PFSK-1 (cell line): ENCODE results near the gene IFIT1.

ENCODE experiments used
- FOXP2 ChIP-seq: optimal IDR thresholded peaks from 2 replicates; pipeline ENCODE3; 2011; ENCODE audit warnings: borderline replicate concordance, control low read depth, inconsistent platforms; ENCODE audit not compliant: insufficient read depth; ENCODE audit errors: extremely low read length, extremely low read depth
- POLR2AphosphoS5 ChIP-seq: IDR thresholded peaks from 2 replicates; pipeline ENCODE4 v1.6.1; 2012; ENCODE audit warnings: low read depth, mild to moderate bottlenecking, control low read depth, low read length, moderate library complexity
- SIN3A ChIP-seq: IDR thresholded peaks from 2 replicates; pipeline ENCODE4 v1.6.1; 2012; ENCODE audit warnings: mild to moderate bottlenecking, low read length, moderate library complexity, borderline replicate concordance; ENCODE audit not compliant: insufficient read depth
- TAF1 ChIP-seq: IDR thresholded peaks from 2 replicates; pipeline ENCODE4 v1.6.1; 2012; ENCODE audit warnings: low read length, control low read depth, borderline replicate concordance; ENCODE audit not compliant: insufficient read depth
- TF ChIP-seq, protein P1 (sequence below), 2 experiments: IDR thresholded peaks; 2 replicates each; pipeline versions ENCODE4 v1.6.1 to v1.8.0; 2011 to 2012; ENCODE audit warnings: low read depth in 2 of 2, low read length in 2 of 2, control low read depth in 1 of 2, inconsistent platforms in 1 of 2, mild to moderate bottlenecking in 1 of 2, moderate library complexity in 1 of 2; ENCODE audit not compliant: insufficient read depth in 1 of 2

DNA sequence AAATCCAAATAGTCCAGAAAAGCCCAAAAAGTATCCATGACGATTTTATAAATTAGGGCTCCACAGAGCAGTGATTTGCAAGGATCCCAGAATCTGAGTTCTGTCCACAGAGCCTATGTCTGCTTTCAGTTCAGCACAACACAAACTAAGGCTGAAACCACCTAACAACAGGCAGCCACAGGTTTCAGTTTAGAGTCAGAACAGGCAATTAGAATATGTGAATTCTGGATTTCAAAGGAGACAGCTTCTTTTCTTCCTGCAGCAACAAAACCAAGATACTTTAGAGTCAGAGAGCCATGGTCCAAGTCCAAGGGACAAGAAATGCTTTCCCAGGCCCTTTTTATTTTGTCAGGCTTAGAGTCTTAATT is 41.0 kb upstream of the IFIT1 start:
- TF ChIP-seq, protein P1, sequence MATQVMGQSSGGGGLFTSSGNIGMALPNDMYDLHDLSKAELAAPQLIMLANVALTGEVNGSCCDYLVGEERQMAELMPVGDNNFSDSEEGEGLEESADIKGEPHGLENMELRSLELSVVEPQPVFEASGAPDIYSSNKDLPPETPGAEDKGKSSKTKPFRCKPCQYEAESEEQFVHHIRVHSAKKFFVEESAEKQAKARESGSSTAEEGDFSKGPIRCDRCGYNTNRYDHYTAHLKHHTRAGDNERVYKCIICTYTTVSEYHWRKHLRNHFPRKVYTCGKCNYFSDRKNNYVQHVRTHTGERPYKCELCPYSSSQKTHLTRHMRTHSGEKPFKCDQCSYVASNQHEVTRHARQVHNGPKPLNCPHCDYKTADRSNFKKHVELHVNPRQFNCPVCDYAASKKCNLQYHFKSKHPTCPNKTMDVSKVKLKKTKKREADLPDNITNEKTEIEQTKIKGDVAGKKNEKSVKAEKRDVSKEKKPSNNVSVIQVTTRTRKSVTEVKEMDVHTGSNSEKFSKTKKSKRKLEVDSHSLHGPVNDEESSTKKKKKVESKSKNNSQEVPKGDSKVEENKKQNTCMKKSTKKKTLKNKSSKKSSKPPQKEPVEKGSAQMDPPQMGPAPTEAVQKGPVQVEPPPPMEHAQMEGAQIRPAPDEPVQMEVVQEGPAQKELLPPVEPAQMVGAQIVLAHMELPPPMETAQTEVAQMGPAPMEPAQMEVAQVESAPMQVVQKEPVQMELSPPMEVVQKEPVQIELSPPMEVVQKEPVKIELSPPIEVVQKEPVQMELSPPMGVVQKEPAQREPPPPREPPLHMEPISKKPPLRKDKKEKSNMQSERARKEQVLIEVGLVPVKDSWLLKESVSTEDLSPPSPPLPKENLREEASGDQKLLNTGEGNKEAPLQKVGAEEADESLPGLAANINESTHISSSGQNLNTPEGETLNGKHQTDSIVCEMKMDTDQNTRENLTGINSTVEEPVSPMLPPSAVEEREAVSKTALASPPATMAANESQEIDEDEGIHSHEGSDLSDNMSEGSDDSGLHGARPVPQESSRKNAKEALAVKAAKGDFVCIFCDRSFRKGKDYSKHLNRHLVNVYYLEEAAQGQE (IDR thresholded peaks at IDR 0.05; ENCODE audit: insufficient read depth in 1 of 2, low read depth in 2 of 2, low read length in 2 of 2) = no peak
- TF ChIP-seq POLR2AphosphoS5 (no peak), SIN3A (no peak), TAF1 (no peak), FOXP2 (no peak)
